ENCODE data around the gene EPB41L4B. TPM values are rescaled to one million over a fixed set of nuclear protein-coding genes. Genes with fewer than 3 reads are reported as not detected.

Gene EPB41L4B
- total and polyA plus RNA-seq, 4 donors: 0.63 to 23.0 (median 1.0) TPM

DNA sequence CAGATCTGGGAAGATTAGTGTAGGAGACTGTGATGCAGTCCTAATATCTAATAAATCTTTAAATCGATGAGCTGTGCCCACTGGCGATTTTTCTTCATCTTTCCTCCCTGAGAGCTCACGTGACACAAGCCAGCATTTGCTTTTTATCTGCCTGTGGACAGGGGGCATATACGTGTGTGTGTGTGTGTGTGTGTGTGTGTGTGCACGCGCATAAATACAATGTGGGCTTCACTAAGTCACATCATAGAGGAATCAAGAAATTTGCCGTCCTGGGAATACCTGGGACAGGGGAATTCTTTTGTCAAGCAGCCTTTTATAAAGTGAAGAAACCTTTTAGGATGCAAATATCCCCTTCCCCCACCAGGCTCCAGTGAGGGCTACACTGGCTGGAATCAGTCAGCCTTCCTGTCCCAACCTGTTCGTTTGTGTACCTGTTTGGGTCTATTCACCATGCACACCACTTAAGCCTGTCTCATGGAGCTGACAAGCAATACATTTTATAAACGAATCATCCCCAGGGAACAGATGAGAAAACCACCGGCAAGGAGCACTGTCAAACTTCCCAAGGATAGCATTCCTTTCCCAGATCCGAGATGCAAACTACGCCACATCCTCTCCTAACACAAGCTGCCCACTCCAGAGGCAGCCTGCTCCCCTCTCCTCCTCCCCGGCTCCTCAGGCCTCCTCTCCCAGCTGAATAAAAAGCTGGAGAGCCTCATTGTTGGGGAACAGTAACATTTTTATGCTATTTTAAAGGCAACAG is 2.7 kb downstream of the EPB41L4B start:
- intact Hi-C loops (cut with DNase I): loop anchor here in 1 of 2 donors (2.0 kb wide), 1 partner anchor 73 kb away; no protein-coding TSS in a partner anchor
- Histone ChIP-seq H3K27me3 (ENCODE audit: control insufficient read depth in 1 of 2, insufficient read depth in 2 of 2, low read length in 1 of 2) (no peaks in the 10 kb centered on the region), H3K9me3 (ENCODE audit: control insufficient read depth, low read length) (no peaks in the 10 kb centered on the region), H3K4me3 (ENCODE audit: low read length in 2 of 2) (no peak overlapping the region), H3K4me1 (ENCODE audit: control insufficient read depth in 1 of 2, insufficient read depth in 2 of 2, low read length in 2 of 2) (no peaks in the 10 kb centered on the region), H3K27ac (ENCODE audit: low read depth in 1 of 2, low read length in 2 of 2) (no peak overlapping the region), H3K36me3 (ENCODE audit: control insufficient read depth in 1 of 2, insufficient read depth in 2 of 2, low read length in 1 of 2) (no peaks in the 10 kb centered on the region)
- WGBS, 2 donors: 79 to 80% methylated on average over 13 of the region's 13 CpGs
- DNase-seq (no peak), ATAC-seq (ENCODE audit: low FRiP score) (no peak)

DNA sequence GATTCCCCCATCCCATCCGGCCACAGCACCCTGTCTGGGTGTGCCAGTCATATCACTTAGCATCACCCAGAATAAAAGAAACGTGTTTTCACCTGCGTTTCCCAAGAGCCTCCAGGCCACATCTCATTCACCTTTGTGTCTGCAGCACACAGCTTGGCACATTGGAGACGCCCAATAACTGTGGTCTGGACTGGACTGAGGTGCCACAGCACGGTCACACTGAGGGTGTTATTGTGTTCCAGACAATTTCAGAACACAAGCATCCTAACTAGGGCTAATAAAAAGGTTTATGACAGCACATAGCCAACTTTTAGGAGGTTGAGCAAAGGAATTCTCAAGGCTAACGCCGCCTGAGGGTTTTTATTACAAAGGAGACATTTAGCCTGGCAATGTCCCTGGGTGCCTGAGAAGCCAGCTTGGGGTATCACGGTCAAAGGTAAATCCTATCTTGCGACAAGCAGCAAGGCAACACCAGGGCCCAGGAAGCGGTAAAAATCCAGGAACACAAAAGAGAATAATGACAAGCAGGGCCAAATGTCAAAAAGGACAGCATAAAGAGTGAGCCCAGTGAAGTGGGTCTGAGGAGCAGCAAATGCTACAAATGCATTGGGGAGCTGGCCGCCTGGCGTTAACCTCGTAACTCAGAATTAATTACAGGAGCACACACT is 3.4 kb downstream of the EPB41L4B start:
- Histone ChIP-seq H3K27ac (ENCODE audit: low read depth in 1 of 2, low read length in 2 of 2) (no peak overlapping the region), H3K4me3 (ENCODE audit: low read length in 2 of 2) (no peak overlapping the region), H3K27me3 (ENCODE audit: control insufficient read depth in 1 of 2, insufficient read depth in 2 of 2, low read length in 1 of 2) (no peaks in the 10 kb centered on the region), H3K4me1 (ENCODE audit: control insufficient read depth in 1 of 2, insufficient read depth in 2 of 2, low read length in 2 of 2) (no peaks in the 10 kb centered on the region), H3K36me3 (ENCODE audit: control insufficient read depth in 1 of 2, insufficient read depth in 2 of 2, low read length in 1 of 2) (no peaks in the 10 kb centered on the region), H3K9me3 (ENCODE audit: control insufficient read depth, low read length) (no peaks in the 10 kb centered on the region)
- ATAC-seq (ENCODE audit: low FRiP score): no peak
- intact Hi-C loops (cut with DNase I): no loop called here
- DNase-seq: no peak
- 92 to 93% methylated on average over 13 of the region's 13 CpGs for WGBS, 2 donors

DNA sequence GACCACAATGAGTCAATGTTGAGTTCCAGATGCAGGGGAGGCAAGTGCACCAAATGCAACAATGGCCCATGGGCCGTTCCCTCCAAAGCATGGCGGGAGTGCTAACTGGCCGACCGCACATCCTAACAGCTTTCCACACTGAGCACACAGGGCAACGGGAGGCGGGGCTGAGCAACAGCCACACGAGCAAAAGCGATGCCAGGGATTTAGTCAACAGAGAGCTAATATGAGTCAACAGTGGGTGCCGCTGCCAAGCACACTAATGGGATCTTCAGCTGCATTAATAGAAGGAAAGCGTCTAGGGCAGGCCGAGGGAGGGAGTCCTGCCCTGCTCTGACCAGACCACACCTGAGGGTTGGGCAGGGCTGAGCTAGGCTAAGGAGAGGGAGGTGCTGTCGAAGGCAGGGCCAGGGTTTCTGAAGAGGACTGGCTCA is 4.6 kb downstream of the EPB41L4B start:
- peak; percentile 53 for ATAC-seq (ENCODE audit: low FRiP score)

DNA sequence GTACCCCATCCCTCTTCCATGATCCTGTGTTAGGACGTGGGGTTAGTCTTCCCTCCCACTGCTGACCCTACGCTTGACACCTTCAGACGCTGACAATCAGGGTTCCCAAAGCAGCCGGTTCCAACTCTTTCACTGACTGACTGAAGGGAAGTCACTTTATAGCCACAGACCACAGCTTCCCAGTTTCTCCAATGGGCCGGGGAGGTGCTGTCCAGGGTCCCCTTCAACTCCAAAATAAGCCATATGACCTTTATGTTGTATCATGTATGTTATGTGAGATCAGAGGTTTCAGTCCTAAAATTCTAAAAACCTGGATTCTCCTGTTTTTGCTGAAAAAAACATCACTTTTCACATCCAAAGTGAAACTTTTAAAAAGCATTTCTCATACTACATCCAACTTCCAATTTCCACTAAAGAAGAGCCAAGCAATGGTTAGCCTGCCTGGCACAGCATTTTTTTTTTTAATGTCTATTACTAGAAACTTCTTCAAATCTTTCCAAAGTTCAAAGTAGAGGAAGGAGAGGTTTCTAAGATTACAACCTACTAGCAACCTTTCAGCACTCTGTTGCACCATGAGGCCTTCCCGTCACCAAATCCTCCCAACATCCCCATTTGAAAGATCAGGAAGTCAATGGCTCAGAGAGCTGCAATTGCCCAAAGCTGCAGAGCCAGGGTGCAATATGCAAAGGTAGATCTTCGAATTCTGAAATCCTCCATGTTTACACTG is 5.2 kb downstream of the EPB41L4B start:
- intact Hi-C loops (cut with DNase I): no loop called here
- 84% methylated on average over 7 of the region's 7 CpGs for WGBS, 2 donors
- H3K4me1 ChIP-seq (ENCODE audit: control insufficient read depth in 1 of 2, insufficient read depth in 2 of 2, low read length in 2 of 2): peaks cover 0 to 2% of the 10 kb centered on the region in 2 donors
- no peak overlapping the region for H3K27ac ChIP-seq (ENCODE audit: low read depth in 1 of 2, low read length in 2 of 2)
- no peaks in the 10 kb centered on the region for H3K27me3 ChIP-seq (ENCODE audit: control insufficient read depth in 1 of 2, insufficient read depth in 2 of 2, low read length in 1 of 2)
- no peak overlapping the region for H3K4me3 ChIP-seq (ENCODE audit: low read length in 2 of 2)
- no peaks in the 10 kb centered on the region for H3K9me3 ChIP-seq (ENCODE audit: control insufficient read depth, low read length)
- ATAC-seq (ENCODE audit: low FRiP score): no peak
- no peak for DNase-seq
- no peaks in the 10 kb centered on the region for H3K36me3 ChIP-seq (ENCODE audit: control insufficient read depth in 1 of 2, insufficient read depth in 2 of 2, low read length in 1 of 2)

More for the DNA sequence above, 4.6 kb downstream of the EPB41L4B start:
- Histone ChIP-seq H3K36me3 (ENCODE audit: control insufficient read depth in 1 of 2, insufficient read depth in 2 of 2, low read length in 1 of 2) (no peaks in the 10 kb centered on the region), H3K27ac (ENCODE audit: low read depth in 1 of 2, low read length in 2 of 2) (no peak overlapping the region), H3K4me3 (ENCODE audit: low read length in 2 of 2) (no peak overlapping the region), H3K9me3 (ENCODE audit: control insufficient read depth, low read length) (no peaks in the 10 kb centered on the region), H3K27me3 (ENCODE audit: control insufficient read depth in 1 of 2, insufficient read depth in 2 of 2, low read length in 1 of 2) (no peaks in the 10 kb centered on the region), H3K4me1 (ENCODE audit: control insufficient read depth in 1 of 2, insufficient read depth in 2 of 2, low read length in 2 of 2) (peaks cover 0 to 2% of the 10 kb centered on the region in 2 donors)
- intact Hi-C loops (cut with DNase I): no loop called here
- 14 to 25% methylated on average over 12 of the region's 12 CpGs for WGBS, 2 donors
- peak; percentile 83 to 86 for DNase-seq

DNA sequence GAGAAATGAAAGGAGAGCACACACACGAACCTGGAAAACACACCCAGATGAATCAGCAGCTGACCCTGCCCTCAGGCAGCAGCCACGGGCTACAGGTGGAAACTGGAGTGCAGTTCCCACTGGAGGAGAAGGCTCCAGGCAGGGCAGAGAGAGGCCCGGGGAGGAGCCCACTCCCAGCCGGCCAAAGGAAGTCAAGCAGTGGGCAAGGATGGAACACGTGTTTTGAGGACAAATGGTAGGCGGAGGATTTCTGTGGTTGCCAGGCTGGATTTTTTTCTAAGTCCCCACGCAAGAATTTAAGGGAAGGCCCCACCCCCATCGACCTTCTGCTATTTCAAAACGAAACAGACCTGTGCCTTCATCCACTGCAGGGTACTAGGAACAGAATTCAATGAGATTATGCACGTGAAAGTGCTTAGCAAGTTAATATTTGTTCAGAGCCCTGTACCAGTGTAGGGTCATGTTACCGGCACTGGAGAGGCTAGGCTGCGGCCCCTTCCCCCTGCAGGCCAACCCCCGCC is 6.8 kb downstream of the EPB41L4B start:
- intact Hi-C loops (cut with DNase I): no loop called here
- Histone ChIP-seq H3K9me3 (ENCODE audit: control insufficient read depth, low read length) (no peaks in the 10 kb centered on the region), H3K27me3 (ENCODE audit: control insufficient read depth in 1 of 2, insufficient read depth in 2 of 2, low read length in 1 of 2) (no peaks in the 10 kb centered on the region), H3K36me3 (ENCODE audit: control insufficient read depth in 1 of 2, insufficient read depth in 2 of 2, low read length in 1 of 2) (no peaks in the 10 kb centered on the region), H3K4me1 (ENCODE audit: control insufficient read depth in 1 of 2, insufficient read depth in 2 of 2, low read length in 2 of 2) (peaks cover 0 to 5% of the 10 kb centered on the region in 2 donors), H3K4me3 (ENCODE audit: low read length in 2 of 2) (no peak overlapping the region), H3K27ac (ENCODE audit: low read depth in 1 of 2, low read length in 2 of 2) (no peak overlapping the region)
- ATAC-seq (ENCODE audit: low FRiP score) (no peak), DNase-seq (no peak)
- 89% methylated on average over 13 of the region's 13 CpGs for WGBS, 2 donors

DNA sequence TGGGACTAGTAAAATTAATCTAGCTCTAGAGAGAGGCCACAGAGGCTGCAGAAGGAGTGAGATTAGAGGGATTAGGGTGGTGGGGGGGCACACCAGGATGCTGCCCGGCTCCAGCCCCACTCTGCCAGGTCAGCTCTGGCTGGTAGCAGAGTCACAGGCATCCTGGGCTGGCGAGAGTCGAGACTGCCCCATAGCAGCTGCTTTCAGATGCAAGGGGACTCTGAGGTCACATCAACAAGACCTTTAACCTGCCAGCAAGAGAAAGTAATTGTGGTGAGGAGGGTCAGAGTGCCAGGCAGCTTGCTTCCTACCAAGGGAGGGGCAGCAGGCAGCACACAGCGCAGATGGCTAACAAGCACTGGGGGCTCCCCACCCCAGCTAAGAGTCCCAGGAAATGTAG is 7.5 kb downstream of the EPB41L4B start:
- H3K4me3 ChIP-seq (ENCODE audit: low read length in 2 of 2): no peak overlapping the region
- H3K4me1 ChIP-seq (ENCODE audit: control insufficient read depth in 1 of 2, insufficient read depth in 2 of 2, low read length in 2 of 2): peaks cover 0 to 5% of the 10 kb centered on the region in 2 donors
- H3K9me3 ChIP-seq (ENCODE audit: control insufficient read depth, low read length): no peaks in the 10 kb centered on the region
- intact Hi-C loops (cut with DNase I): no loop called here
- 84 to 90% methylated on average over 4 of the region's 4 CpGs for WGBS, 2 donors
- H3K27me3 ChIP-seq (ENCODE audit: control insufficient read depth in 1 of 2, insufficient read depth in 2 of 2, low read length in 1 of 2): no peaks in the 10 kb centered on the region
- H3K36me3 ChIP-seq (ENCODE audit: control insufficient read depth in 1 of 2, insufficient read depth in 2 of 2, low read length in 1 of 2): no peaks in the 10 kb centered on the region
- H3K27ac ChIP-seq (ENCODE audit: low read depth in 1 of 2, low read length in 2 of 2): no peak overlapping the region
- no peak for ATAC-seq (ENCODE audit: low FRiP score)
- no peak for DNase-seq

DNA sequence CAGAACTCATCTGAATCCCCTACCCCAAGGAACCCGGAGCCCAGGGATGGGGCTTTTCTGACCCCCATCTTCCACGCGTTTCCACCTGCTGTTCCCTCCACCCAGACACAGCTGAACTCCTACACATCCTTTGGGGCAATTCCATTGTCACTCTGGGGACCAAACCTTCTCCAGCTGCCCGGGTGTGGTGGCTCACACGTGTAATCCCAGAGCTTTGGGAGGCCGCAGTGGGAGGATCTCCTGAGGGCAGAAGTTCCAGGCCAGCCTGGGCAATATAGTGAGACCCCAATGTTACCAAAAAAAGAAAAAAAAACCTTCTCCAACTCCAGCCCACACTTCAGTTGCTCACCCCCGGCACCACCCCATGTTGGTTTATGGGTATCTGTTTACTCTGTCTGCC is 8.1 kb downstream of the EPB41L4B start:
- intact Hi-C loops (cut with DNase I): no loop called here
- H3K36me3 ChIP-seq (ENCODE audit: control insufficient read depth in 1 of 2, insufficient read depth in 2 of 2, low read length in 1 of 2): no peaks in the 10 kb centered on the region
- peaks cover 0 to 5% of the 10 kb centered on the region in 2 donors for H3K4me1 ChIP-seq (ENCODE audit: control insufficient read depth in 1 of 2, insufficient read depth in 2 of 2, low read length in 2 of 2)
- DNase-seq (no peak), ATAC-seq (ENCODE audit: low FRiP score) (no peak)
- H3K27ac ChIP-seq (ENCODE audit: low read depth in 1 of 2, low read length in 2 of 2): no peak overlapping the region
- 92 to 94% methylated on average over 7 of the region's 7 CpGs for WGBS, 2 donors
- no peaks in the 10 kb centered on the region for H3K27me3 ChIP-seq (ENCODE audit: control insufficient read depth in 1 of 2, insufficient read depth in 2 of 2, low read length in 1 of 2)
- no peaks in the 10 kb centered on the region for H3K9me3 ChIP-seq (ENCODE audit: control insufficient read depth, low read length)
- H3K4me3 ChIP-seq (ENCODE audit: low read length in 2 of 2): no peak overlapping the region

DNA sequence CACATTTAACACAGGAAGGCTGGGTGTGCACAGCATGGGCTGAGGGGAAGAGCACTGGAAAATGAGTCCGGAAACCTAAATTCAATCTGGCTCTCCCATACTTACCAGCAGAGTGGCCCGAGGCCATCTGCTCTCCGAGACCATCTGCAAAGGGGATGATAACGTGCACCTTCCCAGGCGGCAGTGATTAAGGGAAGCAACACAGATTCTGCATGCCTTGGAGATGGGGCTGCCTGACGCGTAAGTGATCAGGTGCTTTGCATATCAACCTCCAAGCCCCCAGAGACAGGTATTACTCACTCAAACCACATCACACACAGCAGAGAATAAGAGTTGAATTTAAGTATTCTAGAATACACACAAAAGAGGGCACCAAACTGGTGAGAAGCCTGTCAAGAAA is 9.1 kb downstream of the EPB41L4B start:
- H3K9me3 ChIP-seq (ENCODE audit: control insufficient read depth, low read length): no peaks in the 10 kb centered on the region
- H3K4me3 ChIP-seq (ENCODE audit: low read length in 2 of 2): no peak overlapping the region
- H3K27me3 ChIP-seq (ENCODE audit: control insufficient read depth in 1 of 2, insufficient read depth in 2 of 2, low read length in 1 of 2): no peaks in the 10 kb centered on the region
- H3K27ac ChIP-seq (ENCODE audit: low read depth in 1 of 2, low read length in 2 of 2): no peak overlapping the region
- WGBS, 2 donors: 80 to 83% methylated on average over 7 of the region's 7 CpGs
- peaks cover 0 to 5% of the 10 kb centered on the region in 2 donors for H3K4me1 ChIP-seq (ENCODE audit: control insufficient read depth in 1 of 2, insufficient read depth in 2 of 2, low read length in 2 of 2)
- H3K36me3 ChIP-seq (ENCODE audit: control insufficient read depth in 1 of 2, insufficient read depth in 2 of 2, low read length in 1 of 2): no peaks in the 10 kb centered on the region
- intact Hi-C loops (cut with DNase I): no loop called here
- DNase-seq (no peak), ATAC-seq (ENCODE audit: low FRiP score) (no peak)

Data from aorta (tissue), 5 donors.